ENCODE measurements around the gene ILF3. TPM values are rescaled to one million over a fixed set of nuclear protein-coding genes. Genes with fewer than 3 reads are reported as not detected.

The ILF3 gene
- total and polyA plus RNA-seq, 3 experiments from 2014 or later: 100.0 to 475 (median 471) TPM

DNA sequence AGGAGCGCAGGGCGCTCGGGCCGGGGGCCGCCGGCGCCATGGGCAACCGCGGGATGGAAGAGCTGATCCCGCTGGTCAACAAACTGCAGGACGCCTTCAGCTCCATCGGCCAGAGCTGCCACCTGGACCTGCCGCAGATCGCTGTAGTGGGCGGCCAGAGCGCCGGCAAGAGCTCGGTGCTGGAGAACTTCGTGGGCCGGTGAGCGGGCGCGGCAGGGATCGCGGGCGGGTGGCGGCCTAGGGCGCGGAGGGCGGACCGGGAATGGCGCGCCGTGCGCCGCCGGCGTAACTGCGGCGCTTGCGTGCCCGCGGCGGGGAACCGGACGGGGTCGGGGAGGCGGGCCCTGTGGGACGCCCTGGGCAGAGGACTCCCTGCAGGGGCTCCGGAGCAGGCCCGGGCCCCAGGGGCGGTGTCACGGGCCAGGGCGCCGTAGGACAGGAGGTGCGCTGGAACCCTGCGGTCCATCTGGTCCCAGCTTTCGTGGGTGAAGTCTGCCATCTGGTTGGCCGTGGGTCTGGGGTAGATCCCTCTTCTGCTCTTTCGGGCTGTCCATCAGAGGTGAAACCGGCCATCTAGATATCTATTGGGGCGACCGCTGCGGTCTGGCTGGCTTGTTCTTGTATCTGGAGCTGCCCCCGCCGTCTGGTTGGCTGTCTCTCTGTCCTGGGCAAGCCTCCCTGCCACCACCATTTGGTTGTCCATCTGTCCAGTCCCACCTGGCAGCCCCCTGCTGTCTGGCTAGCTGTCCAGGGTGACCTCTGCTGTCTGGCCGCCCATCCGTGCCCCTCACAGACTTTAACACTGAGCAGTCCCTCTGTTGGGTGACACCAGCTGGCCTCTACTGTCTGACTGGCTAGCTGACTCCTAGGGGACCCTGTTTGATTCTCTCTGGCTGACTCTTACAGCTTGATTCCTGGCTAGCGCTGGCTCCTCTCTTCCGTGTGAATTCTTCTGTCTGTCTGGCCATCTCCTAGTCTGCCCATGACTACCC is 64.4 kb downstream of the ILF3 start:
- peak; percentile 8 to 64 (median 45) for DNase-seq
- no peaks in the 10 kb centered on the region for H3K27me3 ChIP-seq (ENCODE audit: insufficient read depth, low read length, poor library complexity, severe bottlenecking)
- H3K4me1 ChIP-seq (ENCODE audit: insufficient read depth, low read length): peaks cover 38% of the 10 kb centered on the region
- H3K4me3 ChIP-seq (ENCODE audit: low read length): peak overlapping the region; percentile 76
- POLR2A ChIA-PET: interaction anchor here (0.6 to 3.0 kb wide), 13 partner anchors 13 to 427 kb away, joined by 3 to 15 read pairs (median 5); partner anchors contain the start of genes CARM1, QTRT1 and TMED1
- H3K36me3 Mint-ChIP-seq: peaks cover 0 to 26% (median 0%) of the 10 kb centered on the region in 3 donors
- no peaks in the 10 kb centered on the region for H3K36me3 ChIP-seq (ENCODE audit: insufficient read depth, low read length)
- H3K27ac Mint-ChIP-seq: peak overlapping the region; percentile 83 to 99 (median 96)
- peaks cover 34 to 51% (median 44%) of the 10 kb centered on the region in 3 donors for H3K4me1 Mint-ChIP-seq
- no peaks in the 10 kb centered on the region for H3K27me3 Mint-ChIP-seq
- H3K9me3 ChIP-seq (ENCODE audit: low read length): no peaks in the 10 kb centered on the region
- peak overlapping the region; percentile 90 for H3K27ac ChIP-seq (ENCODE audit: low read depth, low read length)
- H3K4me3 Mint-ChIP-seq: peak overlapping the region; percentile 88 to 99 (median 95)
- H3K9me3 Mint-ChIP-seq: no peaks in the 10 kb centered on the region
- CTCF ChIA-PET: interaction anchor here (0.6 to 7.7 kb wide), 31 partner anchors 10 to 716 kb away, joined by 3 to 97 read pairs (median 5); partner anchors contain the start of genes CARM1, ODAD3, QTRT1 and TMED1

DNA sequence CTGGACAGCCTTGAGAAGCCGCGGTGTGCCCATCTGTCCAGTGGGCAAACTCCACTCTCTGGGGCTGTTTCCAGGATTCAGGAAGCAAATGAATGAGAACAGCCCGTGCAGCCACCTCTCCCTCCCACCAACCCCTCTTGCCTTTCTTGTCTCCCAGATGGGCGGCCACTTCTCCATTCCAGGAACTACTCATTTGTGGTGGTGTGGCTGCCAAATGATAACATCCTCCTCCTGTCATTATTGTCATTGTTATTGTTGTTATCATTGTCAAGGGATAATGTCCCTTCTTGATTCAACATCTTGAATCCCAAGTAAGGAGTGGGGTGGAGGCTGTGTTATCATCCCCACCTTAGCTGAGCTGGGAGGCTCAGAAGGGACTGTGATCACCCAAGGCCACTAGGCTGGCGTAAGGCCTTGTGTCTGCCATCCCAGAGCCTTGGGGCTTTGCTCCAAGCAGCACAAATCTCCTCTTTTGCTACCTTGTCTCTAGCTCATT is 65.4 kb downstream of the ILF3 start:
- H3K27me3 Mint-ChIP-seq: no peaks in the 10 kb centered on the region
- peak overlapping the region; percentile 66 to 99 (median 92) for H3K27ac Mint-ChIP-seq
- POLR2A ChIA-PET: interaction anchor here (0.9 to 3.0 kb wide), 4 partner anchors 12 to 145 kb away, joined by 3 to 15 read pairs (median 4); no protein-coding TSS in a partner anchor
- H3K36me3 Mint-ChIP-seq: peaks cover 0 to 28% (median 0%) of the 10 kb centered on the region in 3 donors
- DNase-seq: no peak
- Histone ChIP-seq H3K27ac (ENCODE audit: low read depth, low read length) (peak overlapping the region; percentile 90), H3K36me3 (ENCODE audit: insufficient read depth, low read length) (no peaks in the 10 kb centered on the region), H3K4me1 (ENCODE audit: insufficient read depth, low read length) (peaks cover 41% of the 10 kb centered on the region), H3K4me3 (ENCODE audit: low read length) (peak overlapping the region; percentile 76), H3K9me3 (ENCODE audit: low read length) (no peaks in the 10 kb centered on the region), H3K27me3 (ENCODE audit: insufficient read depth, low read length, poor library complexity, severe bottlenecking) (no peaks in the 10 kb centered on the region)
- peaks cover 42 to 61% (median 54%) of the 10 kb centered on the region in 3 donors for H3K4me1 Mint-ChIP-seq
- H3K9me3 Mint-ChIP-seq: no peaks in the 10 kb centered on the region
- CTCF ChIA-PET: interaction anchor here (0.8 to 7.7 kb wide), 3 partner anchors 20 to 147 kb away, joined by 4 to 97 read pairs (median 65); partner anchors contain the start of gene QTRT1
- H3K4me3 Mint-ChIP-seq: peak overlapping the region; percentile 88 to 99 (median 95)

- CTCF ChIA-PET: interaction anchor here (7.7 kb wide), 1 partner anchor 145 kb away, joined by 97 read pairs; no protein-coding TSS in a partner anchor
- Histone ChIP-seq H3K4me3 (ENCODE audit: low read length) (no peak overlapping the region), H3K27me3 (ENCODE audit: insufficient read depth, low read length, poor library complexity, severe bottlenecking) (no peaks in the 10 kb centered on the region), H3K4me1 (ENCODE audit: insufficient read depth, low read length) (peaks cover 41% of the 10 kb centered on the region), H3K9me3 (ENCODE audit: low read length) (no peaks in the 10 kb centered on the region), H3K27ac (ENCODE audit: low read depth, low read length) (no peak overlapping the region), H3K36me3 (ENCODE audit: insufficient read depth, low read length) (no peaks in the 10 kb centered on the region)
- Mint-ChIP-seq H3K27ac (peak overlapping the region in 7 of 8 donors; percentile 23 to 99 (median 68)), H3K4me1 (peaks cover 46 to 72% (median 65%) of the 10 kb centered on the region in 3 donors), H3K36me3 (peaks cover 0 to 35% (median 0%) of the 10 kb centered on the region in 3 donors), H3K27me3 (no peaks in the 10 kb centered on the region), H3K9me3 (no peaks in the 10 kb centered on the region), H3K4me3 (peak overlapping the region in 6 of 7 donors; percentile 23 to 95 (median 56))
- POLR2A ChIA-PET: interaction anchor here (1.2 kb wide), 1 partner anchor 11 kb away, joined by 3 read pairs; no protein-coding TSS in a partner anchor
- no peak for DNase-seq
Measured at GRCh38 chr19:10720607-10721125, 66.5 kb downstream of the ILF3 start.

- no peaks in the 10 kb centered on the region for H3K9me3 Mint-ChIP-seq
- Histone ChIP-seq H3K4me3 (ENCODE audit: low read length) (no peak overlapping the region), H3K9me3 (ENCODE audit: low read length) (no peaks in the 10 kb centered on the region), H3K36me3 (ENCODE audit: insufficient read depth, low read length) (no peaks in the 10 kb centered on the region), H3K27me3 (ENCODE audit: insufficient read depth, low read length, poor library complexity, severe bottlenecking) (no peaks in the 10 kb centered on the region), H3K4me1 (ENCODE audit: insufficient read depth, low read length) (peaks cover 41% of the 10 kb centered on the region), H3K27ac (ENCODE audit: low read depth, low read length) (no peak overlapping the region)
- H3K4me1 Mint-ChIP-seq: peaks cover 61 to 88% (median 77%) of the 10 kb centered on the region in 3 donors
- H3K4me3 Mint-ChIP-seq: no peak overlapping the region
- ChIA-PET CTCF (interaction anchor here (1.7 kb wide), 1 partner anchor 36 kb away, joined by 3 read pairs; no protein-coding TSS in a partner anchor), POLR2A (no interaction called here)
- no peaks in the 10 kb centered on the region for H3K27me3 Mint-ChIP-seq
- peaks cover 0 to 47% (median 5%) of the 10 kb centered on the region in 3 donors for H3K36me3 Mint-ChIP-seq
- DNase-seq: no peak
- H3K27ac Mint-ChIP-seq: peak overlapping the region in 2 of 8 donors; percentile 17 to 71
Measured at GRCh38 chr19:10723591-10723990, 69.4 kb downstream of the ILF3 start.

- DNase-seq: no peak
- peaks cover 58 to 85% (median 72%) of the 10 kb centered on the region in 3 donors for H3K4me1 Mint-ChIP-seq
- peaks cover 0 to 42% (median 5%) of the 10 kb centered on the region in 3 donors for H3K36me3 Mint-ChIP-seq
- H3K9me3 Mint-ChIP-seq: no peaks in the 10 kb centered on the region
- H3K4me3 Mint-ChIP-seq: peak overlapping the region in 2 of 7 donors; percentile 30 to 49
- Histone ChIP-seq H3K9me3 (ENCODE audit: low read length) (no peaks in the 10 kb centered on the region), H3K4me1 (ENCODE audit: insufficient read depth, low read length) (peaks cover 35% of the 10 kb centered on the region), H3K27me3 (ENCODE audit: insufficient read depth, low read length, poor library complexity, severe bottlenecking) (no peaks in the 10 kb centered on the region), H3K4me3 (ENCODE audit: low read length) (no peak overlapping the region), H3K36me3 (ENCODE audit: insufficient read depth, low read length) (no peaks in the 10 kb centered on the region), H3K27ac (ENCODE audit: low read depth, low read length) (no peak overlapping the region)
- ChIA-PET POLR2A (no interaction called here), CTCF (interaction anchor here (1.7 kb wide), 1 partner anchor 35 kb away, joined by 3 read pairs; no protein-coding TSS in a partner anchor)
- no peaks in the 10 kb centered on the region for H3K27me3 Mint-ChIP-seq
- H3K27ac Mint-ChIP-seq: peak overlapping the region in 6 of 8 donors; percentile 35 to 89 (median 60)
Measured at GRCh38 chr19:10724573-10725071, 70.5 kb downstream of the ILF3 start.

GRCh38 chr19:10725415-10725814 is 71.3 kb downstream of the ILF3 start:
- H3K36me3 ChIP-seq (ENCODE audit: insufficient read depth, low read length): no peaks in the 10 kb centered on the region
- no peaks in the 10 kb centered on the region for H3K9me3 Mint-ChIP-seq
- CTCF ChIA-PET: no interaction called here
- H3K4me3 Mint-ChIP-seq: no peak overlapping the region
- H3K4me1 ChIP-seq (ENCODE audit: insufficient read depth, low read length): peaks cover 38% of the 10 kb centered on the region
- H3K27me3 Mint-ChIP-seq: no peaks in the 10 kb centered on the region
- peak overlapping the region in 4 of 8 donors; percentile 17 to 63 (median 50) for H3K27ac Mint-ChIP-seq
- H3K4me1 Mint-ChIP-seq: peaks cover 60 to 85% (median 71%) of the 10 kb centered on the region in 3 donors
- H3K4me3 ChIP-seq (ENCODE audit: low read length): no peak overlapping the region
- peaks cover 0 to 41% (median 5%) of the 10 kb centered on the region in 3 donors for H3K36me3 Mint-ChIP-seq
- POLR2A ChIA-PET: no interaction called here
- no peak for DNase-seq
- H3K27me3 ChIP-seq (ENCODE audit: insufficient read depth, low read length, poor library complexity, severe bottlenecking): no peaks in the 10 kb centered on the region
- no peak overlapping the region for H3K27ac ChIP-seq (ENCODE audit: low read depth, low read length)
- no peaks in the 10 kb centered on the region for H3K9me3 ChIP-seq (ENCODE audit: low read length)

- no peak overlapping the region for H3K4me3 ChIP-seq (ENCODE audit: low read length)
- H3K27me3 Mint-ChIP-seq: no peaks in the 10 kb centered on the region
- no peaks in the 10 kb centered on the region for H3K27me3 ChIP-seq (ENCODE audit: insufficient read depth, low read length, poor library complexity, severe bottlenecking)
- no peaks in the 10 kb centered on the region for H3K9me3 Mint-ChIP-seq
- CTCF ChIA-PET: no interaction called here
- POLR2A ChIA-PET: no interaction called here
- peaks cover 38% of the 10 kb centered on the region for H3K4me1 ChIP-seq (ENCODE audit: insufficient read depth, low read length)
- no peaks in the 10 kb centered on the region for H3K9me3 ChIP-seq (ENCODE audit: low read length)
- H3K36me3 Mint-ChIP-seq: peaks cover 0 to 36% (median 5%) of the 10 kb centered on the region in 3 donors
- no peak overlapping the region for H3K27ac ChIP-seq (ENCODE audit: low read depth, low read length)
- DNase-seq: no peak
- H3K4me1 Mint-ChIP-seq: peaks cover 60 to 85% (median 71%) of the 10 kb centered on the region in 3 donors
- peak overlapping the region in 1 of 7 donors; percentile 24 for H3K4me3 Mint-ChIP-seq
- peak overlapping the region in 7 of 8 donors; percentile 26 to 98 (median 61) for H3K27ac Mint-ChIP-seq
- H3K36me3 ChIP-seq (ENCODE audit: insufficient read depth, low read length): no peaks in the 10 kb centered on the region
Measured at GRCh38 chr19:10726268-10726667, 72.1 kb downstream of the ILF3 start.
